GM18907 (cell line): ENCODE data around the gene GRIN2C.
"Not testable (repeated sequence)": the region's sequence is repeated elsewhere in the genome, so short reads cannot be mapped to it uniquely, and the experiment has no call there.

ENCODE experiments used
- ATAC-seq: cut with Tn5 transposase; IDR thresholded peaks from one replicate; pipeline ENCODE4 v1.9.1; 2021; ENCODE audit warnings: mild to moderate bottlenecking, moderate library complexity; ENCODE audit not compliant: unreplicated experiment

GRIN2C gene

GRCh38 chr17:74881073-74881472 is 21.4 kb upstream of the GRIN2C start:
- no peak for ATAC-seq

- no peak for ATAC-seq
Observed at GRCh38 chr17:74879308-74879707, 19.6 kb upstream of the GRIN2C start.

GRCh38 chr17:74878658-74879057 is 19.0 kb upstream of the GRIN2C start:
- ATAC-seq, result no peak

GRCh38 chr17:74877592-74878548 is 18.2 kb upstream of the GRIN2C start:
- ATAC-seq, result no peak

DNA sequence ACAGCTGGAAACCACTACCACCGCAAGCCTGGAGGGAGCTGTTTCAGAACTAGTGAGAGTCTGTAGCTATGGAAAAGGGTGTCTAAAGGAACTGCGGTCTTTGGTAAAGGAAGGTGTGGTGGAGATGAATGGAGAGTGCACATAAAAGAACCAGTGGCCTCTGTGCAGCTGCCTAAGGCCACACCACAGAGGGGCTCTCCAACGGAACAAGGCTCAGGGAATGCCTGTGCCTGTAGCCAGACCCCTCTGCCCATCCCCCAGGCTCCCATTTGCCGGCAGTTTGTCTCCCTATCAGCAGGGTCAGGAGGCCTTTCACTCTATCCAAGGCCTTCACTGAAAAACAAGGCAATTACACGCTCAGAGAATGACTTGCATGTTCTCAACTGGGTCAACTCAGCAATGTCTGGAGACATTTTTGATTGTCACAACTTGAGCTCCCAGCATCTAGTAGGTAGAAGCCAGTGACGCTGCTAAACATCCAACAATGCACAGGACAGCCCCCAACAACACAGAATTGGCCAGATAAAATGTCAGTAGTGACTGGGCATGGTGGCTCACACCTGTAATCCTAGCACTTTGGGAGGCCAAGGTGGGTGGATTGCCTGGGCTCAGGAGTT is 16.4 kb upstream of the GRIN2C start:
- ATAC-seq, result no peak

GRCh38 chr17:74875155-74875976 is 15.7 kb upstream of the GRIN2C start:
- no peak for ATAC-seq

DNA sequence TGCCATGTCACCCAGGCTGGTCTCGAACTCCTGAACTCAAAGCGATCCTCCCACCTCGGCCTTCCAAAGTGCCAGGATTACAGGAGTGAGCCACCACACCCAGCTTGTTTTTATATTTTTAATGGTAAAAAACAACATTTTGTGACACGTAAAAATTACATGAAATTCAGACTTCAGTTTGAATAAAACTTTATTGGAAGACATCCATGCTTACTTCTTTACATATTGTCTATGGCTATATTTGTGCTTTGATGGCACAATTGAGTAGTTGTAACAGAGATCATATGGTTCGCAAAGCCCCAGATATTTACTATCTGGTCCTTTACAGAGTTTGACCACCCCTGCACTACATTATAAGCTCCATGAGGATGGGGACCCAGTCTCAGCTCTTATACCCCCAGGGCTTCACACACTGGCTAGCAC is 14.9 kb upstream of the GRIN2C start:
- ATAC-seq, result no peak

GRCh38 chr17:74873874-74874614 is 14.4 kb upstream of the GRIN2C start:
- no peak for ATAC-seq

- ATAC-seq, result peak; percentile 88
Observed at GRCh38 chr17:74873037-74873873, 13.6 kb upstream of the GRIN2C start.

DNA sequence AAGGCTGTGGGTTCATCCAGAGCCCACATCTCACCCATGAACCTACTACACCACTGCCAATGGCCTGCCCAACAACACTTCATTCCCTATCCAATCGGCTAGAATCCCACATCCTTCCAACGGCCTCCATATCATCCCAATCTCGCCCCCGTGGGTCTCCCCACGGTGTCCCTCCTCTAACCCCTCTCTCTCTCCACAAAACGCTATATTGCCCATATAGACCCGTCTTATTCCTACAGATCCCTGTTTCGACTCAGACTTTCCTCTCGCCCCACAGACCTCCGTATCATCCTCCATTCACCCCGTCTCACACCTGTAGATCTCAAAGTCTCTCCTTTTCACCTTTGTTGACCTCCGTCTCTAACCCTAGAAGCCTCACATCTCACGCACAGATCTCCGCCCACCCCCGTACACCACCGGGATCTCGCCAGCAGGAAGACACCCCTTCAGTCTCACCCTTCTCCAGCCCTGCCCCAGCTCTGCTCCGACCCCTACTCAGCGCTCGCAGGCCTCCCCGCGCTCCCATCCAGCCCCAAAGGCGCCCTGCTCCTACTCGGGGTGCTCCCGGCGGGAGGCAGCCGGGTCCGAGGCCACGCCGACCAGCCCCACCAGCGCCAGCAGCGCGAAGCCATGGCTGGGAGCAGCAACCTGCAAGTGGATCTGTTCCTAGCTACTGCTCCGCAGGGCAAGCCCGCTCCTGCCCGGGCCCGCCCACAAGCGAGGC is 12.8 kb upstream of the GRIN2C start, which contains the start of gene FDXR:
TSS of gene FDXR (minus strand) at position 682 of the 724 bp plus-strand sequence. CDS start at position 632, 50 bp downstream.
- peak; percentile 33 for ATAC-seq

DNA sequence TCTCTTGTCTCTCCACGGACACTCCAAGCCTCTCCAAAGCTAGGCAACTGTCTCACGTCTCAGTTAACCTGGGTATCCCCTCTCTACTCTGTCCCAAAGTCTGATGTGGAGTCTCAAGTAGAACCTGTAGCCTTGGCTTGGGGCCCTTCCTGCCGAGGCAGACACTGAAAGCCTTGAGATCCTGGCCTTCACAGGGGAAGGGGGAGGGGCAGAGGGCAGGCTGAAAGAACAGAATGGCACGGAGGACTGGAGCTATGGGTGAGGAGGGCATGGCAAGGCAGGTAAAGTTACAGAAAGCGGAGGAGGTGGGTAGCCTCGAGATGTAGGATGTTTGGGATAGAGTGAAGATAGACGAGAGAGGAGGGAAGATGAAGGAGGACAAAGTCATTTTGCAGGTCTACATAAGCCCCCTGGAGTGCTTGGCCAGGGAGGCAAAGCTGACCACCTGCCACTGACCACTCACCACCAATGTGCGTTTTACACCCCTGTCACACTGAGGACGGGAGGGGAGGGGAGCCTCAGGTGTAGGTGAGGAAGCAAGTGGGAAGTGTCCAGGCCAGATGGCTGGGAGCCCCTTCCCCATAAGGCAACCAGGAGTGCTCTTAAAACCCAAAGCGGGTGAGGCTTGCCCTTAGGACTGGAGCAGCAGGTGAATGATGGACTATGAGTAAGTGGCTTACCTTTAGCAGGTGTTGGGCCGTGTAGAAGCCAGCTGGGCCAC is 11.8 kb upstream of the GRIN2C start:
- ATAC-seq, result no peak

- no peak for ATAC-seq
Observed at GRCh38 chr17:74870512-74870911, 10.8 kb upstream of the GRIN2C start.

DNA sequence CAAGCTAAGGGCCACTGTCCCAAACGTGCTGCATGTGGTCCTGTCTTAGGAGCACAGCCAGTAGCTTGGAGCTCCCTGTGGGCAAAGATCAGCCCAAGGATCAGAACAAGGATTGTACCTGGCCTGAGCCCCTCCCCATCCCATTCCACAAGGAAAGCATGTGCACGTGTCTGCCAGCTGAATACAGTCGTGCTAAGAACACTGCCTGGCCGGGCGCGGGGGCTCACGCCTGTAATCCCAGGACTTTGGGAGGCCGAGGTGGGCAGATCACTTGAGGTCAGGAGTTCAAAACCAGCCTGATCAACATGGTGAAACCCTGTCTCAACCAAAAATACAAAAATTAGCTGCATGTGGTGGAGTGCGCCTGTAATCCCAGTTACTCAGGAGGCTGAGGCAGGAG is 10.3 kb upstream of the GRIN2C start:
- not testable (repeated sequence) for ATAC-seq

- ATAC-seq, result no peak
Observed at GRCh38 chr17:74868908-74869255, 9.2 kb upstream of the GRIN2C start.

GRCh38 chr17:74868251-74868907 is 8.7 kb upstream of the GRIN2C start:
- no peak for ATAC-seq

- no peak for ATAC-seq
Observed at GRCh38 chr17:74866198-74866835, 6.6 kb upstream of the GRIN2C start.

GRCh38 chr17:74865504-74866197 is 6.0 kb upstream of the GRIN2C start:
- ATAC-seq, result no peak
